Osteocyte (in vitro differentiated cells): ENCODE measurements around the gene PLPPR5. TPM values are rescaled to one million over a fixed set of nuclear protein-coding genes. Genes with fewer than 3 reads are reported as not detected.

Source experiments
- DNase-seq: peaks from one replicate; pipeline ENCODE4 v3.0.0; 2021; ENCODE audit warnings: mixed read lengths; ENCODE audit not compliant: unreplicated experiment; ENCODE audit errors: extremely low spot score
- H3K27ac Mint-ChIP-seq: one replicate; pipeline ENCODE4 v1.8.0; 2021; ENCODE audit warnings: mild to moderate bottlenecking, mixed read lengths; ENCODE audit not compliant: unreplicated experiment
- H3K27me3 Mint-ChIP-seq: one replicate; pipeline ENCODE4 v1.8.0; 2021; ENCODE audit warnings: mixed read lengths; ENCODE audit not compliant: unreplicated experiment
- H3K36me3 Mint-ChIP-seq: one replicate; pipeline ENCODE4 v1.8.0; 2021; ENCODE audit warnings: mixed read lengths; ENCODE audit not compliant: unreplicated experiment
- H3K4me1 Mint-ChIP-seq: one replicate; pipeline ENCODE4 v1.8.0; 2021; ENCODE audit warnings: mixed read lengths; ENCODE audit not compliant: unreplicated experiment
- H3K4me3 Mint-ChIP-seq: one replicate; pipeline ENCODE4 v1.8.0; 2021; ENCODE audit warnings: mild to moderate bottlenecking, moderate library complexity, mixed read lengths; ENCODE audit not compliant: unreplicated experiment
- H3K9me3 Mint-ChIP-seq: one replicate; pipeline ENCODE4 v1.8.0; 2021; ENCODE audit warnings: mixed read lengths; ENCODE audit not compliant: unreplicated experiment
- CTCF ChIP-seq: fragments of 200-600 bp; sonication (generic); IDR thresholded peaks from 2 replicates; pipeline ENCODE4 v1.5.0; 2021; ENCODE audit warnings: antibody characterized with exemption, mild to moderate bottlenecking, moderate library complexity
- total RNA-seq: library from RNA; stranded (reverse); gene quantifications from 2 replicates; pipeline ENCODE4 v1.2.1, GENCODE V29; 2021

Gene PLPPR5
- total RNA-seq, 1 donor from 2014 or later = not detected

- no peak for TF ChIP-seq CTCF
- no peaks in the 10 kb centered on the region for H3K27me3 Mint-ChIP-seq
- no peak for DNase-seq
- H3K36me3 Mint-ChIP-seq = no peaks in the 10 kb centered on the region
- H3K27ac Mint-ChIP-seq = no peak overlapping the region
- H3K4me1 Mint-ChIP-seq = no peaks in the 10 kb centered on the region
- no peaks in the 10 kb centered on the region for H3K9me3 Mint-ChIP-seq
- H3K4me3 Mint-ChIP-seq = no peak overlapping the region
Measured at GRCh38 chr1:98940069-98940721, 64.5 kb downstream of the PLPPR5 start.

- Mint-ChIP-seq H3K4me1 (no peaks in the 10 kb centered on the region), H3K27me3 (no peaks in the 10 kb centered on the region), H3K27ac (no peak overlapping the region), H3K36me3 (no peaks in the 10 kb centered on the region), H3K4me3 (no peak overlapping the region), H3K9me3 (no peaks in the 10 kb centered on the region)
- DNase-seq = no peak
- TF ChIP-seq CTCF = no peak
Measured at GRCh38 chr1:98939471-98939870, 65.2 kb downstream of the PLPPR5 start.

GRCh38 chr1:98937347-98937746 lies 67.3 kb downstream of the PLPPR5 start:
- no peak for DNase-seq
- Mint-ChIP-seq H3K36me3 (no peaks in the 10 kb centered on the region), H3K4me3 (no peak overlapping the region), H3K4me1 (no peaks in the 10 kb centered on the region), H3K9me3 (no peaks in the 10 kb centered on the region), H3K27me3 (peaks cover 3% of the 10 kb centered on the region), H3K27ac (no peak overlapping the region)
- no peak for TF ChIP-seq CTCF

GRCh38 chr1:98932184-98932583 lies 72.5 kb downstream of the PLPPR5 start:
- H3K4me3 Mint-ChIP-seq = no peak overlapping the region
- DNase-seq = no peak
- no peak overlapping the region for H3K27ac Mint-ChIP-seq
- no peak for TF ChIP-seq CTCF
- no peaks in the 10 kb centered on the region for H3K36me3 Mint-ChIP-seq
- H3K4me1 Mint-ChIP-seq = no peaks in the 10 kb centered on the region
- no peaks in the 10 kb centered on the region for H3K9me3 Mint-ChIP-seq
- peaks cover 6% of the 10 kb centered on the region for H3K27me3 Mint-ChIP-seq

GRCh38 chr1:98931128-98931835 lies 73.4 kb downstream of the PLPPR5 start:
- Mint-ChIP-seq H3K4me3 (no peak overlapping the region), H3K36me3 (no peaks in the 10 kb centered on the region), H3K27me3 (peaks cover 6% of the 10 kb centered on the region), H3K4me1 (no peaks in the 10 kb centered on the region), H3K27ac (no peak overlapping the region), H3K9me3 (no peaks in the 10 kb centered on the region)
- no peak for DNase-seq
- no peak for TF ChIP-seq CTCF
